ENCODE results near the gene WDR70.
"Not testable (repeated sequence)": the region's sequence is repeated elsewhere in the genome, so short reads cannot be mapped to it uniquely, and the experiment has no call there.

WDR70 gene

DNA sequence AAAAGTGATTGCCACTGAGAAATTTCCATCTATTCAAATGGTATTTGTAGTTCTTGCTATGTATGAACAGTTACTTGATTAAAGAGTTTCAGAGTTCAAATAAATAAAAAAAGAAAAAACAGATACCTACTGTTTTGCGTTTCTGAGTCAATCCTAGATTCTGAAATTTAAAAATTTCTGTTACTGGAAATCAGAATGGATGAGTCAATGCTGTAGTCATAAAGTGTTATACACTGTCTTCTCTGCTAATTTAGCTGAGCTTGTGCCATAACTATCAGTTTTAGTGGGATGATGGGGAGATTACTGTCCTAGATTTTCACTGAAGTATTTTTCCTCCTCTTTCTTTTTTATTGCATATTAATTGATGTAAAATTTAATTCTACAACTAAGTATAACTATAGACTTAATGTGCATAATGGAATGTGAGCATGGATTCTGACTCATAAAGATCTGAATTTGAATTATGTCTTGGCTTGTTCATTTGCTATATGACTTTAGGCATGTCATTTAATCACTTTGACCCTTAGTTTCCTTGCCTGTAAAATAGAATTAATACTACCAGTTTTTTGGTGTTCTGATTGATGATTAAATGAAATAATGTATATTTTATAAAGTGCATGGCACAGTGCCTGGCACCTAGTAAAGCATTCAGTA, 75.4 kb downstream of the WDR70 start:
- peak; percentile 9 for DNase-seq (ENCODE audit: low spot score)

- not testable (repeated sequence) for DNase-seq (ENCODE audit: low spot score)
Observed at GRCh38 chr5:37463191-37464051, 84.3 kb downstream of the WDR70 start.

- DNase-seq (ENCODE audit: low spot score), result not testable (repeated sequence)
Observed at GRCh38 chr5:37464581-37464980, 85.5 kb downstream of the WDR70 start.

DNA sequence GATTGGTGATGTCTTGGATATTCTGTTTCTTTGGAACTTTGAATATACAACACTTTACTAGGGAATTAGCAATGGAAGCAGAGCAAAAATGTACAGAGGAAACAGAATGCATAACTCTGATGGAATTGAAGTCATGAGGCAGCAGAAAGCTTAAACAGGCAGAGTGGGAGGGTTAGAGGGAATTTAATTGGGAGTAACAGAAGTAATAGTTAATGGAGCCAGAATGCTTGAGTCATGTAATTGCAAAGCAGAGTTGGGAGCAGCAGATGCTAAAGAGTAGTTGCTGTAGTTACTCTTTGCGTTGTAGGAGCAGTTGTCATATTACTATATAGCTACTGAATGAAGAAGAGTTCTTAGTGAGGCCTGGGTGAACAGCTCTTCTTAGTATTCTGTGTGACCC, 90.3 kb downstream of the WDR70 start:
- DNase-seq (ENCODE audit: low spot score), result not testable (repeated sequence)

DNA sequence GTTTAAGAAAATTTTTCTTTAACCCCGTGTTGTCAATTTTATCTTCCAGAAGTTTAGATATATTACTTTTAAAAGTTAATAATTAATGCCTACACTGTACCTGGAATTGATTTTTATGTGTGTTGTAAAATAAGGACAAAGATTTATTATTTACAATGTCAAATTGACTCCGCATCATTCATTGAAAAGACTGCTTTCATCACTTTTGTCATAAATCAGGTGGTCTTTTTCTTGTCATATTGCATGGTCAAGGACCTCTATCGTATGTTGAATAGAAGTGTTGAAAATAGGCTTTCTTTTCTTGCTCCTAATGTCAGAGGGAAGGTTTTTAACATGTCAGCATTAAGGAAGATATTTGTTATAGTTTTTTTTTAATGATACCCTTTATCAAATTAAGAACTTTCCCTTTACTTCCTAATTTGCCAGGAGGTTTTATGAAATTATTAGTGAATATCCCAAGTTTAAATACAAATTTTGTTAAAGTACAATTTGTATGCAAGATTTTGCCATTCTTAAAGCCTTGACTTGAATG, 92.6 kb downstream of the WDR70 start:
- no peak for DNase-seq (ENCODE audit: low spot score)

DNA sequence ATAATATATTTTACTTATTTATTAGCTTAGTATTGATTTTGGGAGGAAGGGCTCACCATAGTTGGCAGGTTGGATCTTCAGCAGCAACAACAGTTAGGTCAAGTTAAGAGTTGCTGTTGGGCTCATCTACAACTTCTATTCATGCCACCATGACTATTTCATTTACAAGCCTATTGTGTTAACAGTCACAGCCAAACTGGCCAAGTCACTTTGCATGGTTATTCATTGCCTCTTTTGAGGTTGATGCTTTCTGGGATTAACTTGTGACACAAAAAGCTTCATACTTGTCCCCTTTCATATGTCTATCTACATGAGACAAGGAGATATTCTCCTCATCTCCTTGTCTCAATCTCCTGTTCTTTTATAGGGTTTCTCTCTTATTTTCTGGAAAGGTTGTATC, 98.3 kb downstream of the WDR70 start:
- DNase-seq (ENCODE audit: low spot score), result no peak

GRCh38 chr5:37478121-37478894, 99.2 kb downstream of the WDR70 start:
- no peak for DNase-seq (ENCODE audit: low spot score)

DNA sequence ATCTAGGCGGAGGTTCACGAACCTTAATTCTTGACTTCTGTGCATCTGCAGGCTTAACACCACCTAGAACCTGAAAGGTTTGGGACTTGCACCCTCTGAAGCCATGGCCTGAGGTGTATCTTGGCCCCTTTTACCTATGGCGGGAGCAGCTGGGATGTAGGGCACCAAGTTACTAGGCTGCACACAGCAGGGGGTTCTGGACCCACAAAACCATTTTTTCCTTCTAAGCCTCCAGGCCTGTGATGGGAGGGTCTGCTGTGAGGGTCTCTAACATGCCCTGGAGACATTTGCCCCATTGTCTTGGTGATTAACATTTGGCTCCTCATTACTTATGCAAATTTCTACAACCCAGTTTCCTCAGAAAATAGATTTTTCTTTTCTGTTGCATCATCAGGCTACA, 102.3 kb downstream of the WDR70 start:
- DNase-seq (ENCODE audit: low spot score), result not testable (repeated sequence)

GRCh38 chr5:37490120-37490810, 111.1 kb downstream of the WDR70 start:
- no peak for DNase-seq (ENCODE audit: low spot score)

DNA sequence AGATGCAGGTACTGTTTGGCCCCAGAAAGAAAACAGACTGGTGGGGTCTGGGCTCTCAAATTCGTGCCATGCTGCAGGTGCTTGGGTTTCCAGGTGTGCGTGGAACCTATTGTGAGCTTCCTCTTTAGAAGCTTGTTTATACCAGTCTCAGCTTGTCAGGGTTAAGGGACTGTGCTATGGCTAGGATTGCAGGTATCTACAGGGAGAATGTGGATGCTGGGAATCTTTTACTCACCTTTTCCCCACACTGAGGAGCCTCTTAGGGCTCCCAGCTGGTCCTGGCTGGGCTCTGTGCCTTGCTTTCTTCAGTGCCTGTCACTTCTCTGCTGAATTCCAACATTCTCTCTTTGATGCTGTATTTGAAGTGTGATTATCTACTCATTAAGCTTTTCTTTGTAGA, 111.8 kb downstream of the WDR70 start:
- DNase-seq (ENCODE audit: low spot score), result no peak

DNA sequence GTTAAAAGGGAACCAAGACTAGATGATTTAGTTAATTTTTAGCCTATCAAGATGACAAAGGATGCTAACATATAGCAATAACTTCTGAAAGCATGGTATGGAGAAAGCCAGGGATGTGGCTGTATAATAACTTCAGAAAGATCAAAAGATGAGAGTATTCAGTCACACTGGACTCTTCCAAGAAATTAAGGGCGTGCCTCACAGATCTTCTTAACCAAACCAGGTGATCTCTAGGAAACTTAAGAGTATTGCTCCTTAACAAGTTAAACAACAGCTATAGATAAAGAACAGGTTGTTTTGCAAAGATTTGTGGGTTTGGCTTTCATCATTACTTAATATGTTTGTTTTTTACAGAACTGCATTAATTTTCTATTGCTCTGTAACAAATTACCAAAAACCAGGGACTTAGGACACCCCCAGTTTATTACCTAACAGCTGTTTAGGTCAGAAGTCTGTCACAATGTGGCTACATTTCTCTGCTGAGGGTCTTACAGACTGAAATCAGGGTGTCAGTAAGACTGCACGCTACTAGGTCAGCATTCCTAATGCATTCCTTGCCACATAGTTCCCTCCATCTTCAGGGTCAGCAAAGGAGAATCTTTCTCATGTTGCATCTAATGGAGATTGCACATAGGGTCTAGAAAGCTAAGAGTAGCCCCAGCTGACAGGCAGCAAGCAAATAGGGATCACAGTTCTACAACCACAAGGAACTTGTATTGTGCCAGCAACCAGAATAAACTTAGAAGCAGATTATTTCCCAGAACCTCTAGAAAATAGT, 113.8 kb downstream of the WDR70 start:
- DNase-seq (ENCODE audit: low spot score), result no peak

DNA sequence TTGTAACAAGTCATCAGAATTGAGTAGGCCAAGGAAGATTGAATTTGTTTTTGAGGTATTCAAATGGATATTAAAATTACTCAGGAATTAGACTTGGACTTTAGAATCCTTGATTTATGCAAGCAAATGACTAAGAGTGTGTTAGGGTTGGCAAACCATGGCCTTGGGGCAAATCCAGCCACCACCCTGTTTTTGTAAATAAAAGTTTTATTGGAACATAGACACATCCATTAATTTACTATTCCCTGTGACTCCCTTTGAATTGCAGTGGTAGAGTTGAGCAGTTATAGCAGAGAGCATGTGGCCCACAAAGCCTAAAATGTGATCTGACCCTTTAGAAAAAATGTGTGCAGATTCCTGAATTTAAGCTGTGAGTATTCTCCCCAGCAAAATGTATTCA, 115.6 kb downstream of the WDR70 start:
- DNase-seq (ENCODE audit: low spot score), result no peak

GRCh38 chr5:37495210-37495609, 116.1 kb downstream of the WDR70 start:
- no peak for DNase-seq (ENCODE audit: low spot score)

- DNase-seq (ENCODE audit: low spot score), result peak; percentile 51
Observed at GRCh38 chr5:37495668-37496347, 116.7 kb downstream of the WDR70 start.

- no peak for DNase-seq (ENCODE audit: low spot score)
Observed at GRCh38 chr5:37496902-37497445, 117.9 kb downstream of the WDR70 start.

GRCh38 chr5:37501152-37501551, 122.0 kb downstream of the WDR70 start:
- no peak for DNase-seq (ENCODE audit: low spot score)

DNA sequence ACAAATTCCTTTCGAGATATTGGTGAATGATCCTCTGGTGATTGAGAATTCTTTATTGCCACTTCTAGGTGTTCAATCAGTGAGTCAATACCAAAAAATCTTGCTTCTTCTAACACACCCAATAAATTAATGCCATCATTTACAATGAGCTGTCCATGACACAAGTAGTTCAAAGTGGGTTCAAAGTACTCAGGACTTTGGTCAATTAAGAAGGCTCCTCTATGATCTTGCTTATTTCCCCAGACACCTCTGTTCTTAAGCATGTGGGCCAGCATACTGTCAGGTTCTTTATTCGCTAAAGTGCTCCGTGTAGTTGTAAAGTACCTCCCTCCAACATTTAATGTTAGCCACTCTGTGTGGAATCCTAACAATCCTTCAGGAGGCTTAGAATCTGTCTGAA, 127.1 kb downstream of the WDR70 start:
- no peak for DNase-seq (ENCODE audit: low spot score)

DNA sequence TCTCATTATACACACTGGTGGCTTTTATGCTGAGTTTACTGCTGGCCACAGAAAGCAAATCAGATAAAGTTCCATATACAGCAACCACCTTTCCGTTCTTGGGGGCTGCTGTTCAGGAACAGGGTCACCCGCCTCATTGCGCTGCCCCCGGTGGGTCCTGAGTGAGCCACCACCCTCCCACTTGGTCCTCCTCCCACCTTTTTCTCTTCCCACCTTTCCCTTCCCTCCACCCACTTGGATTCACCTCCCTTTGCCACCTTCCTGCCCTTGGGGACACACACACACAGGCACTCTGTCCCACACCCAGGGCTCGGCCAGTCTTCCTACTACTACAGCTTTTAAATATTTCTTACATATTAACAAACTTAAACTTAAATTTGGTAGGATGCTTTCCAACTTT, 127.6 kb downstream of the WDR70 start:
- no peak for DNase-seq (ENCODE audit: low spot score)

DNA sequence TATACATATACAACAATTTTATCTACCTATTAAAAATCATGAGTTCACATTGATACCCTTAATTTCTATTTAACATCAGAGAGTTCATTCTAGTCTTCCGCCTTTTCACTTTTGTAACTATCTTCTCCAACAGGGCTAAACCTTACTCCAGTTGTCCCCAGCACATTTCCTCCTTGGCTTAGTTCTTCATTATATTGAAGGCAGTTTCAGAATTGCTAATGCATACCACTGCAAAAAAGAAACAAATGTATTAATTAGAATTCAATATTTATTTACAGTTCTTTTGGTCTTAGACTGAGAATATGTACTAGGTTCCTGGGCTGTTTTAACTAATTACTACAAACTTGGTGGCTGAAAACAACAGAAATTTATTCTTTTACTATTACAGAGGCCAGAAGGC, 132.5 kb downstream of the WDR70 start:
- no peak for DNase-seq (ENCODE audit: low spot score)

DNA sequence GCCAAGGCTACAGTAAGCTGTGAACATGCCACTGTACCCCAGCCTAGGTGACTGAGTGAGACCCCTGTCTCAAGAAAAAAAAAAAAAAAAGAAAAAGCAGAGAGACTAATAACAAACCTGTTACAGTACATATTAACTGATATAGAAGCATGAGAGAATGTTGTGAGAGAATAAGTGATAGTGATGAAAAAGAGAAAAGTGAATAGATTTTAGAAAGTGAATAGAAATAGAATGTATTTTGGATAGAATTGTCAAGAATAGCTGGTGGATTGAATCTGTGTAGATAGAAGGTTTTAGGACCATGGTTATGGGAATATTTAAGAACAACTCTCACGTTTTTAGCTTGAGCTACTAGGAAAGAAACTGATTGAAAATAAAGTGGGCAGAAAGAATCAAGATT, 135.8 kb downstream of the WDR70 start:
- no peak for DNase-seq (ENCODE audit: low spot score)

All from RKO (cell line).